ENCODE results near the gene SHOC1.

Gene SHOC1

GRCh38 chr9:111805830-111806241, 11.1 kb upstream of the SHOC1 start:
- Histone ChIP-seq H3K36me3 (ENCODE audit: control insufficient read depth in 4 of 4, insufficient read depth in 4 of 4, low read length in 3 of 4) (no peaks in the 10 kb centered on the region), H3K27ac (ENCODE audit: insufficient read depth in 1 of 2, low read depth in 1 of 2, low read length in 2 of 2, poor library complexity in 1 of 2, severe bottlenecking in 2 of 2) (no peak overlapping the region), H3K27me3 (replicated peaks in 2 of 5; ENCODE audit: control insufficient read depth in 4 of 5, insufficient read depth in 5 of 5, low read length in 4 of 5) (no peaks in the 10 kb centered on the region), H3K4me1 (ENCODE audit: control extremely low read depth in 1 of 4, control insufficient read depth in 4 of 4, insufficient read depth in 4 of 4, low read length in 3 of 4) (no peaks in the 10 kb centered on the region), H3K4me3 (ENCODE audit: control insufficient read depth in 1 of 7, extremely low read depth in 1 of 7, insufficient read depth in 4 of 7, low read depth in 2 of 7, low read length in 6 of 7) (no peak overlapping the region), H3K9me3 (ENCODE audit: control extremely low read depth in 1 of 5, control insufficient read depth in 4 of 5, insufficient read depth in 2 of 5, low read depth in 1 of 5, low read length in 4 of 5) (no peaks in the 10 kb centered on the region)
- ChIA-PET POLR2A (no interaction called here), CTCF (interaction anchor here (1.9 kb wide), 1 partner anchor 9 kb away, joined by 5 read pairs; no protein-coding TSS in a partner anchor)
- DNase-seq: no peak
- WGBS (ENCODE audit: insufficient coverage): no CpG with 5 or more reads among the region's 4 CpGs

- H3K27ac ChIP-seq (ENCODE audit: insufficient read depth in 1 of 2, low read depth in 1 of 2, low read length in 2 of 2, poor library complexity in 1 of 2, severe bottlenecking in 2 of 2): no peak overlapping the region
- WGBS (ENCODE audit: insufficient coverage): no CpG with 5 or more reads among the region's 2 CpGs
- CTCF ChIA-PET: interaction anchor here (1.9 kb wide), 1 partner anchor 10 kb away, joined by 5 read pairs; no protein-coding TSS in a partner anchor
Measured at GRCh38 chr9:111805262-111805661, 10.5 kb upstream of the SHOC1 start.

GRCh38 chr9:111804636-111805035, 9.9 kb upstream of the SHOC1 start:
- no peaks in the 10 kb centered on the region for H3K36me3 ChIP-seq (ENCODE audit: control insufficient read depth in 4 of 4, insufficient read depth in 4 of 4, low read length in 3 of 4)
- H3K4me3 ChIP-seq (ENCODE audit: control insufficient read depth in 1 of 7, extremely low read depth in 1 of 7, insufficient read depth in 4 of 7, low read depth in 2 of 7, low read length in 6 of 7): no peak overlapping the region
- H3K4me1 ChIP-seq (ENCODE audit: control extremely low read depth in 1 of 4, control insufficient read depth in 4 of 4, insufficient read depth in 4 of 4, low read length in 3 of 4): no peaks in the 10 kb centered on the region
- no peaks in the 10 kb centered on the region for H3K27me3 ChIP-seq (replicated peaks in 2 of 5; ENCODE audit: control insufficient read depth in 4 of 5, insufficient read depth in 5 of 5, low read length in 4 of 5)
- ChIA-PET CTCF (no interaction called here), POLR2A (no interaction called here)
- 100% methylated on average over 1 of the region's 2 CpGs for WGBS (ENCODE audit: insufficient coverage)
- no peak overlapping the region for H3K27ac ChIP-seq (ENCODE audit: insufficient read depth in 1 of 2, low read depth in 1 of 2, low read length in 2 of 2, poor library complexity in 1 of 2, severe bottlenecking in 2 of 2)
- no peak for DNase-seq
- H3K9me3 ChIP-seq (ENCODE audit: control extremely low read depth in 1 of 5, control insufficient read depth in 4 of 5, insufficient read depth in 2 of 5, low read depth in 1 of 5, low read length in 4 of 5): no peaks in the 10 kb centered on the region

More at GRCh38 chr9:111805262-111805661, 10.5 kb upstream of the SHOC1 start:
- Histone ChIP-seq H3K4me3 (ENCODE audit: control insufficient read depth in 1 of 7, extremely low read depth in 1 of 7, insufficient read depth in 4 of 7, low read depth in 2 of 7, low read length in 6 of 7) (no peak overlapping the region), H3K9me3 (ENCODE audit: control extremely low read depth in 1 of 5, control insufficient read depth in 4 of 5, insufficient read depth in 2 of 5, low read depth in 1 of 5, low read length in 4 of 5) (no peaks in the 10 kb centered on the region), H3K27me3 (replicated peaks in 2 of 5; ENCODE audit: control insufficient read depth in 4 of 5, insufficient read depth in 5 of 5, low read length in 4 of 5) (no peaks in the 10 kb centered on the region), H3K4me1 (ENCODE audit: control extremely low read depth in 1 of 4, control insufficient read depth in 4 of 4, insufficient read depth in 4 of 4, low read length in 3 of 4) (no peaks in the 10 kb centered on the region), H3K36me3 (ENCODE audit: control insufficient read depth in 4 of 4, insufficient read depth in 4 of 4, low read length in 3 of 4) (no peaks in the 10 kb centered on the region)
- no peak for DNase-seq
- POLR2A ChIA-PET: no interaction called here

GRCh38 chr9:111803924-111804323, 9.2 kb upstream of the SHOC1 start:
- POLR2A ChIA-PET: no interaction called here
- CTCF ChIA-PET: no interaction called here
- WGBS (ENCODE audit: insufficient coverage): no CpG with 5 or more reads among the region's 3 CpGs

GRCh38 chr9:111799915-111800526, 5.3 kb upstream of the SHOC1 start:
- ChIA-PET CTCF (interaction anchor here (1.0 kb wide), 1 partner anchor 274 kb away, joined by 3 read pairs; no protein-coding TSS in a partner anchor), POLR2A (interaction anchor here (0.5 kb wide), 1 partner anchor 210 kb away, joined by 3 read pairs; no protein-coding TSS in a partner anchor)
- Histone ChIP-seq H3K4me3 (ENCODE audit: control insufficient read depth in 1 of 7, extremely low read depth in 1 of 7, insufficient read depth in 4 of 7, low read depth in 2 of 7, low read length in 6 of 7) (no peak overlapping the region), H3K27ac (ENCODE audit: insufficient read depth in 1 of 2, low read depth in 1 of 2, low read length in 2 of 2, poor library complexity in 1 of 2, severe bottlenecking in 2 of 2) (no peak overlapping the region), H3K4me1 (ENCODE audit: control extremely low read depth in 1 of 4, control insufficient read depth in 4 of 4, insufficient read depth in 4 of 4, low read length in 3 of 4) (no peaks in the 10 kb centered on the region), H3K36me3 (ENCODE audit: control insufficient read depth in 4 of 4, insufficient read depth in 4 of 4, low read length in 3 of 4) (no peaks in the 10 kb centered on the region), H3K9me3 (ENCODE audit: control extremely low read depth in 1 of 5, control insufficient read depth in 4 of 5, insufficient read depth in 2 of 5, low read depth in 1 of 5, low read length in 4 of 5) (no peaks in the 10 kb centered on the region), H3K27me3 (replicated peaks in 2 of 5; ENCODE audit: control insufficient read depth in 4 of 5, insufficient read depth in 5 of 5, low read length in 4 of 5) (no peaks in the 10 kb centered on the region)
- DNase-seq: no peak
- no CpG with 5 or more reads among the region's 1 CpG for WGBS (ENCODE audit: insufficient coverage)

More at GRCh38 chr9:111803924-111804323, 9.2 kb upstream of the SHOC1 start:
- no peaks in the 10 kb centered on the region for H3K27me3 ChIP-seq (replicated peaks in 2 of 5; ENCODE audit: control insufficient read depth in 4 of 5, insufficient read depth in 5 of 5, low read length in 4 of 5)
- no peak overlapping the region for H3K4me3 ChIP-seq (ENCODE audit: control insufficient read depth in 1 of 7, extremely low read depth in 1 of 7, insufficient read depth in 4 of 7, low read depth in 2 of 7, low read length in 6 of 7)
- no peak overlapping the region for H3K27ac ChIP-seq (ENCODE audit: insufficient read depth in 1 of 2, low read depth in 1 of 2, low read length in 2 of 2, poor library complexity in 1 of 2, severe bottlenecking in 2 of 2)
- no peaks in the 10 kb centered on the region for H3K36me3 ChIP-seq (ENCODE audit: control insufficient read depth in 4 of 4, insufficient read depth in 4 of 4, low read length in 3 of 4)
- H3K4me1 ChIP-seq (ENCODE audit: control extremely low read depth in 1 of 4, control insufficient read depth in 4 of 4, insufficient read depth in 4 of 4, low read length in 3 of 4): no peaks in the 10 kb centered on the region
- DNase-seq: no peak
- no peaks in the 10 kb centered on the region for H3K9me3 ChIP-seq (ENCODE audit: control extremely low read depth in 1 of 5, control insufficient read depth in 4 of 5, insufficient read depth in 2 of 5, low read depth in 1 of 5, low read length in 4 of 5)

- Histone ChIP-seq H3K4me1 (ENCODE audit: control extremely low read depth in 1 of 4, control insufficient read depth in 4 of 4, insufficient read depth in 4 of 4, low read length in 3 of 4) (no peaks in the 10 kb centered on the region), H3K9me3 (ENCODE audit: control extremely low read depth in 1 of 5, control insufficient read depth in 4 of 5, insufficient read depth in 2 of 5, low read depth in 1 of 5, low read length in 4 of 5) (no peaks in the 10 kb centered on the region), H3K27me3 (replicated peaks in 2 of 5; ENCODE audit: control insufficient read depth in 4 of 5, insufficient read depth in 5 of 5, low read length in 4 of 5) (no peaks in the 10 kb centered on the region), H3K36me3 (ENCODE audit: control insufficient read depth in 4 of 4, insufficient read depth in 4 of 4, low read length in 3 of 4) (no peaks in the 10 kb centered on the region), H3K4me3 (ENCODE audit: control insufficient read depth in 1 of 7, extremely low read depth in 1 of 7, insufficient read depth in 4 of 7, low read depth in 2 of 7, low read length in 6 of 7) (no peak overlapping the region), H3K27ac (ENCODE audit: insufficient read depth in 1 of 2, low read depth in 1 of 2, low read length in 2 of 2, poor library complexity in 1 of 2, severe bottlenecking in 2 of 2) (no peak overlapping the region)
- DNase-seq: no peak
- ChIA-PET POLR2A (no interaction called here), CTCF (no interaction called here)
Measured at GRCh38 chr9:111799506-111799905, 4.8 kb upstream of the SHOC1 start.

GRCh38 chr9:111798786-111799185, 4.0 kb upstream of the SHOC1 start:
- ChIA-PET CTCF (interaction anchor here (0.7 kb wide), 1 partner anchor 299 kb away, joined by 3 read pairs; no protein-coding TSS in a partner anchor), POLR2A (no interaction called here)
- no peaks in the 10 kb centered on the region for H3K27me3 ChIP-seq (replicated peaks in 2 of 5; ENCODE audit: control insufficient read depth in 4 of 5, insufficient read depth in 5 of 5, low read length in 4 of 5)
- H3K36me3 ChIP-seq (ENCODE audit: control insufficient read depth in 4 of 4, insufficient read depth in 4 of 4, low read length in 3 of 4): no peaks in the 10 kb centered on the region
- H3K27ac ChIP-seq (ENCODE audit: insufficient read depth in 1 of 2, low read depth in 1 of 2, low read length in 2 of 2, poor library complexity in 1 of 2, severe bottlenecking in 2 of 2): no peak overlapping the region
- no peaks in the 10 kb centered on the region for H3K9me3 ChIP-seq (ENCODE audit: control extremely low read depth in 1 of 5, control insufficient read depth in 4 of 5, insufficient read depth in 2 of 5, low read depth in 1 of 5, low read length in 4 of 5)
- H3K4me1 ChIP-seq (ENCODE audit: control extremely low read depth in 1 of 4, control insufficient read depth in 4 of 4, insufficient read depth in 4 of 4, low read length in 3 of 4): no peaks in the 10 kb centered on the region
- DNase-seq: no peak
- no peak overlapping the region for H3K4me3 ChIP-seq (ENCODE audit: control insufficient read depth in 1 of 7, extremely low read depth in 1 of 7, insufficient read depth in 4 of 7, low read depth in 2 of 7, low read length in 6 of 7)
